ENCODE data around the gene CMYA5.

DNA sequence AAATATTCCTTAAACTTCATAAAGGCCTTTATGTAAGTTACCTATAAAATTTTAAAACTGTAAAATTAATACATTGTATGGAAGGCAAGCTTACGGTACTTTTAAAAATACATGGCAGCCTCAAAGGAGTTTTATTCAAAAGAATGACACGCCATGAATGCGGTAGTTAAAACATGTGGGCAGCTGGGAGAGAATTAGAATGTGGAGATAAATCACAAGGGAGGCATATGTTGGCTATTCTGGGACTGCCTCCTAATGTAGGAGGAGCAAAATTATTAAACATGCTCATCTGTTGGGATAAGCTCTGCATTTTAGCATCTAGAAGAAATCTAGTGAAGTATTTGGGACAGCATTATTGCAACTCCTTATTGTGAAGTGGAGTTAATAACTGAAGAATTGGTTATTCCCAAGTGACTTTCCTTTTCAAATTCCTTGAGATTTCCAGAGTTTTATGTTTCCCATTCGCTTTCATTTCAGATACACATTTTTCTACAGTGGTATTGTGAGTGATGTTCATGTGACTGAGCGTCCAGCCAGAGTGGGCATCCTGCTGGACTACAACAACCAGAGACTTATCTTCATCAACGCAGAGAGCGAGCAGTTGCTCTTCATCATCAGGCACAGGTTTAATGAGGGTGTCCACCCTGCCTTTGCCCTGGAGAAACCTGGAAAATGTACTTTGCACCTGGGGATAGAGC, 109.4 kb downstream of the CMYA5 start:
- no peak for TF ChIP-seq POLR2A (IDR thresholded peaks at IDR 0.05; ENCODE audit: low read depth, low read length)
- no peak for TF ChIP-seq CTCF (IDR thresholded peaks at IDR 0.05; ENCODE audit: extremely low read depth in 1 of 2, insufficient read depth in 1 of 2, low read depth in 1 of 2, low read length in 2 of 2)
- TF ChIP-seq EZH2 (IDR thresholded peaks at IDR 0.05; ENCODE audit: borderline replicate concordance, low read depth, low read length, severe bottlenecking): no peak

Data from endothelial cell of umbilical vein (primary cell).